HG03520 (cell line): Measurements from ENCODE around the gene FBXO30.

Experiments used
- ATAC-seq: cut with Tn5 transposase; IDR thresholded peaks from one replicate; pipeline ENCODE4 v1.9.1; 2021; ENCODE audit warnings: mild to moderate bottlenecking, moderate library complexity; ENCODE audit not compliant: unreplicated experiment

Gene FBXO30, protein sequence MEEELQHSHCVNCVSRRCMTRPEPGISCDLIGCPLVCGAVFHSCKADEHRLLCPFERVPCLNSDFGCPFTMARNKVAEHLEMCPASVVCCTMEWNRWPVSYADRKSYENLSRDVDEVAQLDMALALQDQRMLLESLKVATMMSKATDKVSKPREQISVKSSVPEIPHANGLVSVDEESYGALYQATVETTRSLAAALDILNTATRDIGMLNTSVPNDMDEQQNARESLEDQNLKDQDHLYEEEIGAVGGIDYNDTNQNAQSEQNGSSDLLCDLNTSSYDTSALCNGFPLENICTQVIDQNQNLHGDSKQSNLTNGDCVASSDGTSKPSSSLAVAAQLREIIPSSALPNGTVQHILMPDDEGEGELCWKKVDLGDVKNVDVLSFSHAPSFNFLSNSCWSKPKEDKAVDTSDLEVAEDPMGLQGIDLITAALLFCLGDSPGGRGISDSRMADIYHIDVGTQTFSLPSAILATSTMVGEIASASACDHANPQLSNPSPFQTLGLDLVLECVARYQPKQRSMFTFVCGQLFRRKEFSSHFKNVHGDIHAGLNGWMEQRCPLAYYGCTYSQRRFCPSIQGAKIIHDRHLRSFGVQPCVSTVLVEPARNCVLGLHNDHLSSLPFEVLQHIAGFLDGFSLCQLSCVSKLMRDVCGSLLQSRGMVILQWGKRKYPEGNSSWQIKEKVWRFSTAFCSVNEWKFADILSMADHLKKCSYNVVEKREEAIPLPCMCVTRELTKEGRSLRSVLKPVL

DNA sequence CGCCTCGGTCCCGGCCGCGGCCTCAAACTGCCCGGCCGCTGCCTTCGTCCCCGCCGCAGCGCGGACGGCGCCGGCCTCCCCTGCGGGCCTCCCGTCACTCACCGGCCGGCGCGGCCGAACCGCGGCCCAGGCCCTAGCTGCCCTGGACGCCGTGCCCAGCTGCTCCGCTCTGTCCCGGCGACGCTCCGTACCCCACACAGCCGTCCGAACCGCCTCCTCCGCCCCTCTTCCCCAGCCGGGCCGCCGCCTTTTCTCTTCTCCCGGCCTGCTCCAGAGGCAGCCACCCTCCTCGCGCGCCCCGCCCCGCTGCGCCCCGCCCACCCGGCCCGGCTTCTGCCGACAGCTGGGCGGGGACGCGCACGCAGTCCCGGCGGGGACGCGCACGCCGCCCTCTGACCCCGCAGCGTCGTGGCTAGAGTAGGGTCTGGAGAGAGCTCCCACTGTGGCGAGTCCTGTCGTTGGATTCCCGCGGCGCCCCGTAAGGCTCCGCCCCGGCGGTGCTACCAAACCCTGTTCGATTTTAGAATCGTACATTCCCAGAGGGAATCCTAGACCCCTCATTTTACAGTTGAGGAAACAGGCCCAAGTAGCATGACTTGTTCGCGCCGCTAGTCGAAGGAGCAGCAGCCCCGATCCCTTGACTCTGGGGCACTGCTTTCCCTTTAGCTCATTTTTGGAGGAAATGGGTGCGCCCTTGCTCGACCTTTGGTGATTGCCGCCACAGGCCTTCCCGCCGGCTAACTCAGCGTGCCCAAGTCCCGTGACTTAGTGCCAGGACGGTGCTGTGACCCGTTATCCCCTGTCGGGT lies at the start of gene FBXO30:
TSS of gene FBXO30 (minus strand) at position 295 of the 808 bp plus-strand sequence. CDS start 8,390 bp downstream, outside the sequence.
- ATAC-seq = peak; percentile 67

DNA sequence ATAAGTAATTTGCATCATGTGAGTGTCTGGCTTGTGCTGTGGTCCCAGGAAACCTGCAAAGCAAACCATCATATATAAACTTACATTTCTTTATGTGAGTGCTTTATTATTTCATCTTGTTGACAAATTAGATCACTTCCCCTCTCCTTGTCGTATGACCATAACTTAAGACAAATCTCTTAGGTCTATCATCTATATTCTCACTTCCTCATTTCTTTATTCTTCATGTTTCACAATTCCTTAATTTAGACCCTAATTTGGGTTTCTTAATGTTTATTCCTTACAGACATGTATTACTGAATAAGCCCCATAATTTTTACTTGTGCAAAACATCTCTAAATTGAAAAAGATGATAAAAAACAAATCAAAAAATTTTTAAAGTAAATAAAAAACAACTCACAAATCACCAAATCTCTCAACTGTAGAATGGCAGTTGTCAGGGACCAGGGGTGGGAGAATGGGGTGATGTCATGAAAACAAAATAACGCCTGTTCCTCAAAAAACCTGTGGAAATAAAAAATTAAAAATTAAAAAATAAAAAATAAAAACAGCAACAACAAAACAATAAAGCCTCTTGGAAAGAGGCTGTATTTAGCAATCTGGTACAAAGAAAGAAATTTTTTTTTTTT lies 49.5 kb upstream of the FBXO30 start:
- ATAC-seq = peak; percentile 42

DNA sequence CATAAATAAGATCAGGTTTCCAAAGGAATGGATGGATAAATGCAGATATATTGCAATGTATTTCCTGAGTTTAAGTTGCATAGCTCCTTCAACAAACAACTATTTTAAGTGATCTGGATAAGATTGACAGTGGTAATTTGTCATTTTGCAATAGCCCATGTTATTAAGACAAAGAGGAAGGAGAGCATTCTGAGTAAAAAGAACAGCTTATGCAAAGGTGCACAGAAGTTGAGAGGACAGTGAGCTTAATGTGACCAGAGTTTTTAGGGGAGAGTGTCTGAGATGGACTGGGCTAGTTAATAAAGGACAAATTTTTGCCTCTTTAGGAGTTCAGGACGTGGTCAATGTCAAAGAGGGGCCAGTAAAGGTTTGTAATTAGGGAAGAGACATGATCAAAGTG lies 48.8 kb upstream of the FBXO30 start:
- no peak for ATAC-seq

DNA sequence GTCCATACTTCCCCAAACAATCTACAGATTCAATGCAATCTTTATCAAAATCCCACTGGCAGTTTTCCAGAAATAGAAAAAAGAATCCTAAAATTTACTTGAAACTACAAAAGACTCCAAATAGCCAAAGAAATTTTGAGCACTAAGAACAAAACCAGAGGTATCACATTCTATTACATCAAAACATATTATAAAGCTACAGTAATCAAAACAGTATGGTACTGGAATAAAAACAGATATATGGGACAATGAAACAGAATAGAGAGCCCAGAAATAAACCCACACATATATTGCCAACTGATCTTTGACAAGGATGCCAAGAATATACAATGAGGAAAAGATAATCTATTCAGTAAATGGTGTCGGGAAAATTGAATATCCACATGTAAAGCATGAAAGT lies 46.0 kb upstream of the FBXO30 start:
- ATAC-seq = no peak

DNA sequence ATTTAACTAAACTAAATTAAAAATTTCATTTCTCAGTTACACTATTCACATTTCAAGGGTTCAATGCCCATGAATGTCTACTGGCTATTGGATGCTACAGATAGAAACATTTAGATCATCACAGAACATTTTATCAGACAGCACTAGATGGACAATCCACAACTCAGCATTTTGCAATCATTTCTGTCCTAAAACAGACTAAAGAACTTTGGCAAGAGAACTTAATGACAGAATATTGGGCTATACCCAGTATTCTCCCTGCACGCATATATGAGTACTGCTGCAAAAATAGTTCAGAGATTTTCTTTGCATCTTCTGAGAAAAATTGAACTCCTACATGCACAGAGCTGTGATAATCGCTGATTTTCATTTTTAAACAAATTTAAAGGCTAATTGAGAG lies 36.1 kb upstream of the FBXO30 start:
- no peak for ATAC-seq

DNA sequence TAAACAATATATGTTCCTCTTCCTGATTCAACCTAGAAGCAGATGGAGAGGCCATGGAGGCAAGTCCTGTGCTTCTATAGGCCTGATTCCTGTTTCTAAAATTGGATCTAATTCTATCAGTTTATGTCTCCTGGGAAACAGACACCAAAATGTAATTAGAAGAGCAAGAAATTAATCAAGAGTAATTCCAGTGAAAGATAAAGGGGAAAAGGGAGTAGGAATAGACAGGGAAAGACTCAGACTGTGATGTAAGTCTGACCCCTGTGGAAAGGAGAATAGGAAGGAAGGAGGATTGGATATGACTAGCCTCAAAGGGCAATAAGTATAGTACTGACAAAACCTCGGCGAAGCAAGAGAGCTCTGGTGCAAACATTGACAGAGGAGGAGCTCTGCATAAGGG lies 33.9 kb upstream of the FBXO30 start:
- no peak for ATAC-seq

DNA sequence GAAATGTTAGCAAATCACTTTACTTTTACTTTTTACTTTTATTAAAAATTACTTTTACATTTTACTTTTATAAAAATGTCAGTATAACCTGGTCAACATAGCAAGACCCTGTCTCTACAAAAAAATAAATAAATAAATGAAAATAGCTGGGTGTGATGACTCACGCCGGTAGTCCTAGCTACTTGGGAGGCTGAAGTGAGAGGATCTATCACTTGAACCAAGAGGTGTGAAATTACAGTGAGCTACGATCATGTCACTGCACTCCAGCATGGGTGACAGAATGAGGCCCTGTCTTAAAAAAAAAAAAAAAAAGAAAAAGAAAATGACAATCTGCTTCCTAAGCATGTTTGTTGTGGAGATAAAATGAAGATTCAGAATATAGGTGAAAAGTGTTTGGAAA lies 31.0 kb upstream of the FBXO30 start:
- no peak for ATAC-seq

DNA sequence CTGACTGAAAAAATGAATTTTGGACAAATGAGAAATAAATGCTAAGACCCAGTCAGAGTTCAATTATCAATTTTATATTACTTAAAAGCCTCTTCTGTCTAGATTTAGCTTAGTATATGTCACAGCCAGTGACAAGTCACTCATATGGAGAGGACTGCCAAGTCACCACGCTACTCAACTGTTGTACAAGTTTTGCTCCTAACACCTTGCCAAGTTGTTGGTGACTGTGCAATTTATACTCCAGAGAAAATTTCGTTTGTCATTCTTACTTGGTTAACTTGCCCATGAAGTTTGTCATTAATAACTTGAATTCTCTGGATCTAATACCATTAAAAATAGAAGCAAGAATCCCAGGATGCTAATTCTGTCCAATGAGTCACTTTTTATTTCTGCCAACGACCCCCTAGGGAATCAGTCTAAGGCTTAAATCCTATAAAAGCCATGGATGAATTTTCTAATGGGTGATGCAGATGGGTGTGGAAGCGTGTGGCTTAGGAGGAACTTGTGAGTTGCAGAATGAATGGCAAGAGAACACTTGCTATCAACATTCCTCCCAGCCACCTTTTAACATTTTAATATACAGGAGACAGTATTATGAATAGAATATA lies 30.4 kb upstream of the FBXO30 start:
- no peak for ATAC-seq

DNA sequence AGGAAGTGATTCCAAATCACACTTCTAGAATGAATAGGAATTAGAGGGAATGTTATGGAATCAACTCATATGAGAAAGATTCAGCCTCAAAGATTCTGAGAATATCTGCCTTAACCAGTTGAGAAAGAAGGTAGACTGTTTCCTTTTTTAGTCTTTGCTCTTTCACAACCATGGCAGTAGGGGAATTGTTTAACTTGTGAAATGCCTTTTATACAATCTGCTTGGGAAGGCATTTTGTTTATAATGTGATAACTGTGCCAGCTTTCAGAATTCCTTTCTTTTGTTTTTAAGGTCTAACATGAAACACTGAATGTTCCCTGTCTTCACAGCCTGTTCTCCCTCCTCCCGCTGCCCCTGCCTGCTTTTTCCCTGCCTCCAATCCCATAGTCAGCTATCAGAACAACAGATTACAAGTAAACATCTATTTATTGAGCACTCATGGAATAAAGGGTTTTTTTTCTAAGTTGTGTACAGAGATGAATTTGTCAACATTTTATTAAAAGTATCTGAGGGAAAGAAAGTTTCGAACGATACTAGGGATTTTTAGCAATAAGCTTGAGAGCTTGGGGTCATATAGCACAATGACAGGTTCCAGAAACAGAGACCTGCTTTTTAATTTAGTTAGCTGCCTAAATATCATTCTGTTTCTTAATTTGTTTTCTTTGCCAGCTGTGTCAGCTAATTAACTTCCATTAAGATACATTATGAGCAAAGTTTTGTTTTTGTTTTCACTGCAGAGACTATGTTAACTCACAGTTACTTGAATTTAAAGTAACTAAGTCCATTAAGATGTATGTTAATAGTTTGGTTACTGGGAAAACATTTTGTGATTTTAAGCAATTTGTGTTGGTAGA lies 28.3 kb upstream of the FBXO30 start:
- no peak for ATAC-seq

DNA sequence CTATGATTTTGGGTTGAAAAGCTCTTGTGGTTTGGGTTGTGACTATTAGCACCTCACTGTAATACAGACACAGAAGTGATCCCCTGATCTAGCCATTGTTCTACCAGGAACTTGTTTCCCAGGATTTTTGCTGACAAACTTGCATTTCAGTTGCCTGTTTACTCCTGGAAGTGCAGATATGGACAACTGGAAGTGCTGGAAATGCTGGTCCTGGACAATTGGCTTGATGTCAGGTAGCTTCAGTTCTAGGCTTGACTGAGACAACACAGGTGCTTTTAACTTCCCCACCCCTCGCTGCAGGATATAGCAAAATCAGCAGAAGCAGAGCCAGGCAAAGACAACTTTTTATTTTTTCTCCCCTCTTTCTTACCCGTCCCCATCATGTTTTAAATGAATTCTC lies 27.1 kb upstream of the FBXO30 start:
- no peak for ATAC-seq

DNA sequence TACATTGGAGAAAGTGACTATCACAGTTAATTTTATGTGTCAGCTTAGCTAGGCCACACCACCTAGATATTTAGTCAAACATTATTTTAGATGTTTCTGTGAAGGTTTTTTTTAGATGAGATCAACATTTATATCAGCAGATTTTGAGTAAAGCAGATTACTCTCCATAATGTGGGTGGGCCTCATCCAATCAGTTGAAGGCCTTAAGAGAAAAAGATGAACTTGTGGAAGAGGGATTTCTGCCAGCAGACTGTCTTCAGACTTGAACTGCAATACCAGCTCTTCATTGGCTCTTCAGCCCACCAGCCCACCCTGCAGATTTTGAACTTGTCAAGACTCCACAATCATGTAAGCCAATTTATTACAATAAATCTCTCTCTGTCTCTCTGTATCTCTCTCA lies 25.1 kb upstream of the FBXO30 start:
- no peak for ATAC-seq

DNA sequence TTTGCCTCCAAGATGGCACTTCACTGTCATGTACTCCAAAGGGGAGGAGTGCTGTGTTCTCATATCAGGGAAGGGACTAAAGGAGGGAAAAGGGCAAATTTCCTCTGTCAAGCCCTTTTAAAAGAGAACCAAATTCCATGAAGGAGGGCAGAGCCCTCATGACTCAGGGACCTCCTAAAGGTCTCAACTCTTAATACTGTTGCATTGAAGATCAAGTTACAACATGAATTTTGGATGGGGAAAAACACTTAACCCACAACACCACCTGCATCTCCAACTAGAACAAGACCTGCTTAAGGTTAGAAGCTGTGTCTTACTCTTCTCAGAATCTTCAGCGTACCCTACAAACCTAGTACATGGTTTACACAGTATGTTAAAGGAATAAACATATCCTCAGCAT lies 23.7 kb upstream of the FBXO30 start:
- no peak for ATAC-seq

DNA sequence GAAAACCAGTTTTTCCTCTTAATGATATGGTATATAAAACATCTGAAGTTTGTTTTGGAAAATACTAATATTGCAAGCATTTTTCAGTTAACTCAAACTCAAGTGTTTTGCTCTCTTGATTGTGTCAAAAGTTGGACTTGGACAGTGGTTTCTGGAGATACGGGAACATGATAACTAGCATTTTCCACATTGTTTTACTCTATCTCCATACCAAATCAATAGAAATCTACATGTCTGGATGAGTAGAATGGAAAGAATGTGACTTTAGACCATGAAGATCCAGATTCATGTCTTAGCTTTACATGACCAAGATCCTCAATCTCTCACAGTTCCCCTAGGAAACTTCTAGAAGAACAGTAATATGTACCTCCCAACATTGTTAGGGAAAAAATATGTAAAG lies 22.2 kb upstream of the FBXO30 start:
- no peak for ATAC-seq

DNA sequence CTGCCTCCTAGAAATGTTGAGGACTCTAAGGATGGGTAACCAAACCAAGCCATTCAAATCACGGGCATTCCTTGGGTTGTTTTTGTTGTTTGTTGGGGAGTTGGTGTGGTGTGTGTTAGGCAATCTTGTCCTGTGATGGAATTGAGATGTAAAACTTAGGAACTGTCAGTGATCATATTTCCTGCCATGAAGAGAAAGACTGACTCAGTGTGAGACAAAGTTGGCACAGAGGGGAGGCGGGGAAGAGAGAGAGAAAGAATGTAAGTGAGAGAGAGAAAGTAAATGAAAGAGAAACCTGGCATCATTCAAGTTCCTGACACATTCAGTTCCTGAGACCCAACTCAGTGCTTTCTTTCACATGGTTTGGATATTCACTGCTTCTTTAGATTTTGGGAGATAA lies 21.6 kb upstream of the FBXO30 start:
- ATAC-seq = no peak

DNA sequence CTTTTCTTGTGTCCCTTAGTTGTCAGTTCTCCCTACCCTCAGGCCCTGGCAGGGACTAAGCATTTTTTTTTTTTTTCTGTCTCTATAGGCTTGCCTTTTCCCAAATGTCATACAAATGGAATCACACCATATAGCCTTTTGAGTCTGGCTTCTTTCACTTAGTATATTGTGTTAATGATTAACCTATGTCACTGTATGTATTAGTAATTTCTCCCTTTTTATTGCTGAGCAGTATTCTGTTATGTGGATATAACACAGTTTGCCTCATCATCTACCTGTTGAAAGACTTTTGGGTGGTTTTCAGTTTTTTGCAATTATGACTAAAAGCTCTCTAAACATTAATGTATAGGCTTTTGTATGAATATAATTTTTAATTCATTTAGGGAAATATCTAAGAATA lies 16.0 kb upstream of the FBXO30 start:
- ATAC-seq = no peak

DNA sequence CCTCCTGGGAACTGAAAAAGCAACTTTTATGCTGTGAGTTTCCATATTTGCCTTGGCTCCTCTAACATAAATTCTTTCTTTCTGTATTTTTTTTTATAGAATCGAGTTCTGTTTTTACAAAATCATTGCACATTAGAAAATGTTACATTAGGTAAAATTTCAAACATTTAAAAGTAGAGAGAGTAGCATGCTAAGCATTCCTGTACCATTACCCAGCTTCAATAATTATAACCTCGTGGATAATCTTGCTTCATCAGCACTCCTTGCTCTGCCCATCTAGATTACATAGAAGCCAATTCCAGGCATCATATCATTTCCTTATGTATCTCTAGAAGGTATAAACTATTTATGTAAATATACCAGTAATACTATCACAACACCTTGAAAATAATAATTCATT lies 15.4 kb upstream of the FBXO30 start:
- ATAC-seq = no peak

DNA sequence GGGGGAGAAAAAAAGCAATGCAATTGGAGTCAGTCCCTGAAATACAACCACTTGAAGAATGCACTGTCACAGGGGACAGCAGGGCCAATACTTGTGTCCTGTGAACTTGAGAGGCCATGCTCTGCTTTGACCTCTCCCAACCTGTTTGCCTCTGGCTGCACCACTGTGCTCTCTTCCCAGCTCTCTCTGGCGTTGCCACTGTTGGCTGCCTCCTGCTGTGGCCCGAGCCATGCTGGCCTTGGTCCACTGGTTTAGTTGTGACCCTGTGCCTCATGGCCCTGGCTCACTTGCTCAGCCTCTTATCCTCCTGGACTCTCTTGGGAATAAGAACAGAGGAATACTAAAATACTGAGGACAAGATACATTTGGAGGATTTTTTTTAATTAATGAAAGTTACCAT lies 14.5 kb upstream of the FBXO30 start:
- ATAC-seq = no peak

DNA sequence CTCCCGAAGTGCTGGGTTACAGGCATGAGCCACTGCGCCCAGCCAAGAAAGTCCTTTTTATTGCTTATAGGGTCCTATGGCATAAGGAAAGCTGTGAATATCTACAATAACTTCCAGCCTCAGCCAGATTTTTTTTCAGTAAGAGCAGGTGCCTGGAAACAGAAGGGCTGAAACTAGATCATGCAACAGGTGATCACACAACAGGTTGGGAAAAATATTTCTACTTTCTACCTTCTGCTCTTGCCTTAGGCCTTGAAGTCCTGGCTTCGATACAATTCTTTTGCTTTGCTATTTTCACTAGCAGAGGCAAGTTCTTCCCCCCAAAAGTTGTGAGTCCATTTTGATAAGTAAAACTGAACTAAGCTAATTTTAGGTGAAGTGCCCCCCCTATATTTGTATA lies 9.7 kb upstream of the FBXO30 start:
- ATAC-seq = no peak

DNA sequence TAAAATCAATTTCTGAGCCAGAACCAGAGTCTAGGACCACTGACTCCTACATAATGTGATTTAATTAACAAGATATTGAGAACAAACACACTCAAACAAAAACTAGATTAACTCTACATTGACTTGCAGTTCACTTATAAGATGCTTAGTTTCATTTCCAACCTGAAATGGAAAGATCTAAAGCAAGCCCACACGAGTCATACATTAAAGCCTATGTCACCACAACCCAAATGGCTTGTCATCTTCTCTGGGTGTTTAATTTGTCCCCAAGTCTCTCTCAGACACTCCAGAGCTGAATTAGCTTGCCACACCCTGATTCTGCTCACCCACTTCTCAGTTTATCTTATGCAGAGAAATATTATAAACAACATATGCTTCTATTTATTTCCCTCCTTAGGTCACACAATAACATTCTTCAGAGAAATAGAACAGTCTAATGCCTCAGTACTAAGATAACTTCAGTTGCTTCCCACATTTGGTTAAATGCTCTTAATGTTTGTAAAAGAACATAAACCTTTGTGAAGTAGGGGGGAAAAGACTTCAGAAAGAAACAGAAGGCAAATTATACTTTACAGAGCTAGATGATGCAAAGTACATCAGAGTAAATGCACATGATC lies 8.8 kb upstream of the FBXO30 start:
- peak; percentile 51 for ATAC-seq
